Measurements from ENCODE around the gene MSI2. TPM values are rescaled to one million over a fixed set of nuclear protein-coding genes. Genes with fewer than 3 reads are reported as not detected.

MSI2 gene
- total and polyA plus RNA-seq, 9 of the 15 experiments (the other 6 are each of a cell fraction or from before 2014, with no cell fraction given), result 4.6 to 61.8 (median 42.4) TPM

GRCh38 chr17:57459286-57459915, 203.1 kb downstream of the MSI2 start (continued):
- TF ChIP-seq REST (IDR thresholded peaks at IDR 0.05; ENCODE audit: borderline replicate concordance) (peak; percentile 52; the same call in 1 of the 2 replicates), REST (CRISPR knock-in tag; IDR thresholded peaks at IDR 0.05; ENCODE audit: low read depth) (no peak), CC2D1A (IDR thresholded peaks at IDR 0.05) (0 out of 2 replicates have a peak, but pooled peaks have one; percentile 9), KLF10 (CRISPR knock-in tag; IDR thresholded peaks at IDR 0.05) (no peak), BRD9 (IDR thresholded peaks at IDR 0.05; ENCODE audit: low read depth, partially characterized antibody) (no peak), ZNF280B (CRISPR knock-in tag; IDR thresholded peaks at IDR 0.05) (no peak), NBN (IDR thresholded peaks at IDR 0.05; ENCODE audit: low read depth) (peak; percentile 78; the same call in 1 of the 2 replicates), PCBP1 (IDR thresholded peaks at IDR 0.05; ENCODE audit: low read depth, low read length, poor library complexity, severe bottlenecking) (no peak), TBL1XR1 (IDR thresholded peaks at IDR 0.05; ENCODE audit: low read length in 2 of 2) (peak in 1 of 2 experiments; percentile 23; a peak in 1 of 4 replicates), USF1 (CRISPR knock-in tag; IDR thresholded peaks at IDR 0.05) (peak; percentile 55), FIP1L1 (IDR thresholded peaks at IDR 0.05; ENCODE audit: low read depth, low read length, poor library complexity, severe bottlenecking) (no peak), U2AF2 (optimal IDR thresholded peaks at IDR 0.05; ENCODE audit: low read depth, low read length) (no peak), CREB3 (tag; conservative IDR thresholded peaks at IDR 0.05; ENCODE audit: low read depth) (peak; percentile 50; the same call in 1 of the 2 replicates), JUNB (CRISPR knock-in tag; conservative IDR thresholded peaks at IDR 0.05) (0 out of 2 replicates have a peak, but pooled peaks have one; percentile 42), ZNF175 (CRISPR knock-in tag; IDR thresholded peaks at IDR 0.05; ENCODE audit: low read depth) (peak; percentile 77), CBX3 (IDR thresholded peaks at IDR 0.05; ENCODE audit: borderline replicate concordance in 1 of 2, low read length in 2 of 2) (no peak)

Data from K562 (cell line).